WTC11 (cell line): ENCODE data around the gene NEDD9. TPM values are rescaled to one million over a fixed set of nuclear protein-coding genes. Genes with fewer than 3 reads are reported as not detected.

Source experiments
- ATAC-seq: fragments of 200-7000 bp; cut with Tn5 transposase; 2 replicates; pipeline ENCODE4 v1.10.0; 2021; ENCODE audit warnings: mild to moderate bottlenecking, moderate library complexity
- CTCF ChIA-PET: fragments of 300-600 bp; sonication (Branson Sonifier 250); formaldehyde crosslinking; loops from one replicate; lab custom pipeline; 2021; ENCODE audit warnings: antibody characterized with exemption; lab: Charles Lee
- POLR2A ChIA-PET: fragments of 350-600 bp; sonication (Branson Sonifier 250); formaldehyde crosslinking; loops from one replicate; lab custom pipeline; 2021; ENCODE audit warnings: antibody characterized with exemption; lab: Charles Lee
- DNase-seq: peaks from one replicate; pipeline ENCODE4 v3.0.0; 2021; ENCODE audit warnings: low spot score
- H3K27ac Mint-ChIP-seq: 2 replicates; pipeline ENCODE4 v1.8.0; 2021; ENCODE audit warnings: mixed read lengths
- H3K27me3 Mint-ChIP-seq: 2 replicates; pipeline ENCODE4 v1.8.0; 2021; ENCODE audit warnings: low read depth, mild to moderate bottlenecking, moderate library complexity, mixed read lengths
- H3K36me3 Mint-ChIP-seq: 2 replicates; pipeline ENCODE4 v1.8.0; 2021; ENCODE audit warnings: mixed read lengths
- H3K4me1 Mint-ChIP-seq: 2 replicates; pipeline ENCODE4 v1.8.0; 2022; ENCODE audit warnings: mixed read lengths
- H3K4me3 Mint-ChIP-seq: 2 replicates; pipeline ENCODE4 v1.8.0; 2021; ENCODE audit warnings: mild to moderate bottlenecking, moderate library complexity, mixed read lengths
- H3K9me3 Mint-ChIP-seq: 2 replicates; pipeline ENCODE4 v1.8.0; 2021; ENCODE audit warnings: mixed read lengths
- ELF4 ChIP-seq: sonication (generic); formaldehyde crosslinking; IDR thresholded peaks from 2 replicates; pipeline ENCODE4 v1.8.1; 2022; ENCODE audit warnings: low read depth, mild to moderate bottlenecking, moderate library complexity, missing genetic modification reagents
- FOXJ3 ChIP-seq: sonication (generic); formaldehyde crosslinking; IDR thresholded peaks from 2 replicates; pipeline ENCODE4 v1.9.0; 2021; ENCODE audit warnings: missing genetic modification reagents, mild to moderate bottlenecking, borderline replicate concordance
- GTF2I ChIP-seq: fragments of 250-450 bp; sonication (Bioruptor Pico); conservative IDR thresholded peaks from 2 replicates; pipeline ENCODE4 v1.4.0; 2021; ENCODE audit warnings: mild to moderate bottlenecking
- KAT7 ChIP-seq: sonication (generic); formaldehyde crosslinking; IDR thresholded peaks from 2 replicates; pipeline ENCODE4 v1.8.1; 2023; ENCODE audit warnings: missing genetic modification reagents, mild to moderate bottlenecking, borderline replicate concordance
- NFYB ChIP-seq: sonication (generic); formaldehyde crosslinking; conservative IDR thresholded peaks from 2 replicates; pipeline ENCODE4 v1.8.0; 2022; ENCODE audit warnings: low read depth, missing genetic modification reagents
- NR2C2 ChIP-seq: sonication (generic); formaldehyde crosslinking; IDR thresholded peaks from 2 replicates; pipeline ENCODE4 v1.8.0; 2022; ENCODE audit warnings: mild to moderate bottlenecking, missing genetic modification reagents
- SMAD3 ChIP-seq: sonication (generic); formaldehyde crosslinking; IDR thresholded peaks from 2 replicates; pipeline ENCODE4 v1.8.0; 2022; ENCODE audit warnings: missing genetic modification reagents, mild to moderate bottlenecking, borderline replicate concordance
- SOX15 ChIP-seq: fragments of 250-450 bp; sonication (Bioruptor Pico); IDR thresholded peaks from 2 replicates; pipeline ENCODE4 v1.9.0; 2021; ENCODE audit warnings: mild to moderate bottlenecking
- TEAD1 ChIP-seq: sonication (generic); formaldehyde crosslinking; IDR thresholded peaks from 2 replicates; pipeline ENCODE4 v1.8.0; 2022; ENCODE audit warnings: mild to moderate bottlenecking, missing genetic modification reagents
- TP53 ChIP-seq: sonication (generic); formaldehyde crosslinking; IDR thresholded peaks from 2 replicates; pipeline ENCODE4 v1.8.1; 2023; ENCODE audit warnings: mild to moderate bottlenecking, missing genetic modification reagents
- ZNF219 ChIP-seq: sonication (generic); formaldehyde crosslinking; IDR thresholded peaks from 2 replicates; pipeline ENCODE4 v1.8.0; 2023; ENCODE audit warnings: missing genetic modification reagents, mild to moderate bottlenecking, borderline replicate concordance
- ZNF317 ChIP-seq: sonication (generic); formaldehyde crosslinking; IDR thresholded peaks from 2 replicates; pipeline ENCODE4 v1.8.1; 2023; ENCODE audit warnings: low read depth, mild to moderate bottlenecking, moderate library complexity, missing genetic modification reagents, borderline replicate concordance
- total RNA-seq: library from RNA; stranded (reverse); gene quantifications from 3 replicates; pipeline ENCODE4 v1.2.3, GENCODE V29; 2021
- TF ChIP-seq, protein P1 (sequence below): sonication (generic); formaldehyde crosslinking; IDR thresholded peaks from 2 replicates; pipeline ENCODE4 v1.8.0; 2022; ENCODE audit warnings: mild to moderate bottlenecking, missing genetic modification reagents
- TF ChIP-seq, protein P2 (sequence below): sonication (generic); formaldehyde crosslinking; IDR thresholded peaks from 2 replicates; pipeline ENCODE4 v1.8.1; 2022; ENCODE audit warnings: missing genetic modification reagents, borderline replicate concordance
- TF ChIP-seq, protein P3 (sequence below): sonication (generic); formaldehyde crosslinking; IDR thresholded peaks from 2 replicates; pipeline ENCODE4 v1.8.0; 2022; ENCODE audit warnings: mild to moderate bottlenecking, missing genetic modification reagents
- TF ChIP-seq, protein P4 (sequence below): fragments of 250-450 bp; sonication (Bioruptor Pico); conservative IDR thresholded peaks from 2 replicates; pipeline ENCODE4 v1.9.0; 2021; ENCODE audit warnings: mild to moderate bottlenecking
- TF ChIP-seq, protein P5 (sequence below): sonication (generic); formaldehyde crosslinking; IDR thresholded peaks from 2 replicates; pipeline ENCODE4 v1.8.1; 2023; ENCODE audit warnings: mild to moderate bottlenecking, missing genetic modification reagents
- TF ChIP-seq, protein P6 (sequence below): fragments of 200-600 bp; IDR thresholded peaks from 2 replicates; pipeline ENCODE4 v1.8.0; 2022; ENCODE audit warnings: antibody characterized with exemption

NEDD9 gene
- total RNA-seq, 1 experiment from 2014 or later: 9.8 TPM

DNA sequence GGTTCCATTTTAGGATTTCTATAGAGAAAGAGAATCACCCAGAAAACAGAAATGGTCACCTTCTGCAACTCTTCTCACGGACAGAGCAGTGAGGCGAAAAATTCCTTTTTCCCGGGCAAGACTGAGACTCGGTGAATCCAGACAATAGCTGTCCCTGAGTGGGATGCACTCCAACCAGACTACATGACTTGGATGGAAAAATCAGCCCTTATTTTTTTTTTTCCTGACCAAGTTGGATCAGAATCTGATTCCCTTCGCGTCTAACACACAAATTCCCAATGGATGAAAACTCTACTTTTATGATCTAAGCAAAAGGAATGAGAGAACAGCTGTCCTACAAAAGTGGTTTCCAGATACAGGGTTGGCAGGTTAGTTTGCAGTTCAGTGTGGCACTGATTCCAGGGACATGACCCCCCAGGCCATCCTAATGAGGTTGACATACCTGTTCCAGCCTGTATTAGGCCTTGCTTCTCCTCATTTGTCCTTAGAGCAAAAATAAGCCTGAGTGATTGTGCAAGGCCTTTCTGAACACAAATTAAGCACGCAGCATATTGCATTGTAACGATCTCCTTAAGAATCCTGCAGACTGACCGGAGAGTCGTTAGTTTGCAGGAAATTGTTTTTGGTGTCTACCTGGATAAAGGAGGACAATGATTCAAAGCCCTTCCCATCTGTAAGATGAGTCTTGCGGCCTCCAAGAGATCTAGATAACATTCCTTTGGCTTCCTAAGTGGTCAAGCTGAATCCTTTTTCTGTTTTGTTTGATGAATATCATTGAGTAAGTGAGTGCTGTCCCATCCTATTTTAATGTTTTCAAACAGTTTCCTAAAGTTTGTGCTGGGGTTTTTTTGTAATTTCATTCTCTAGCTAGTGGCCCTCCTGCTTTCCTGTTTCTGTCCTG, 1.5 kb upstream of the NEDD9 start:
- ATAC-seq: no peak
- H3K27ac Mint-ChIP-seq: no peak overlapping the region
- H3K36me3 Mint-ChIP-seq: no peaks in the 10 kb centered on the region
- ChIA-PET CTCF (interaction anchor here (1.6 to 3.2 kb wide), 2 partner anchors 8 to 61 kb away, joined by 14 to 20 read pairs; no protein-coding TSS in a partner anchor), POLR2A (interaction anchor here (0.6 to 0.7 kb wide), 3 partner anchors 9 to 284 kb away, joined by 3 to 6 read pairs (median 4); no protein-coding TSS in a partner anchor)
- H3K27me3 Mint-ChIP-seq: no peaks in the 10 kb centered on the region
- TF ChIP-seq NR2C2 (CRISPR knock-in tag): no peak
- TF ChIP-seq, protein P1, sequence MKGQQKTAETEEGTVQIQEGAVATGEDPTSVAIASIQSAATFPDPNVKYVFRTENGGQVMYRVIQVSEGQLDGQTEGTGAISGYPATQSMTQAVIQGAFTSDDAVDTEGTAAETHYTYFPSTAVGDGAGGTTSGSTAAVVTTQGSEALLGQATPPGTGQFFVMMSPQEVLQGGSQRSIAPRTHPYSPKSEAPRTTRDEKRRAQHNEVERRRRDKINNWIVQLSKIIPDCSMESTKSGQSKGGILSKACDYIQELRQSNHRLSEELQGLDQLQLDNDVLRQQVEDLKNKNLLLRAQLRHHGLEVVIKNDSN: no peak
- no peak for TF ChIP-seq NFYB (CRISPR knock-in tag)
- no peak for TF ChIP-seq FOXJ3 (CRISPR knock-in tag)
- TF ChIP-seq, protein P2, sequence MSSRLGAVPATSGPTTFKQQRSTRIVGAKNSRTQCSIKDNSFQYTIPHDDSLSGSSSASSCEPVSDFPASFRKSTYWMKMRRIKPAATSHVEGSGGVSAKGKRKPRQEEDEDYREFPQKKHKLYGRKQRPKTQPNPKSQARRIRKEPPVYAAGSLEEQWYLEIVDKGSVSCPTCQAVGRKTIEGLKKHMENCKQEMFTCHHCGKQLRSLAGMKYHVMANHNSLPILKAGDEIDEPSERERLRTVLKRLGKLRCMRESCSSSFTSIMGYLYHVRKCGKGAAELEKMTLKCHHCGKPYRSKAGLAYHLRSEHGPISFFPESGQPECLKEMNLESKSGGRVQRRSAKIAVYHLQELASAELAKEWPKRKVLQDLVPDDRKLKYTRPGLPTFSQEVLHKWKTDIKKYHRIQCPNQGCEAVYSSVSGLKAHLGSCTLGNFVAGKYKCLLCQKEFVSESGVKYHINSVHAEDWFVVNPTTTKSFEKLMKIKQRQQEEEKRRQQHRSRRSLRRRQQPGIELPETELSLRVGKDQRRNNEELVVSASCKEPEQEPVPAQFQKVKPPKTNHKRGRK (CRISPR knock-in tag): no peak
- TF ChIP-seq, protein P3, sequence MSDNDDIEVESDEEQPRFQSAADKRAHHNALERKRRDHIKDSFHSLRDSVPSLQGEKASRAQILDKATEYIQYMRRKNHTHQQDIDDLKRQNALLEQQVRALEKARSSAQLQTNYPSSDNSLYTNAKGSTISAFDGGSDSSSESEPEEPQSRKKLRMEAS (CRISPR knock-in tag): no peak
- no peak for TF ChIP-seq TEAD1
- TF ChIP-seq SOX15: no peak
- TF ChIP-seq, protein P4, sequence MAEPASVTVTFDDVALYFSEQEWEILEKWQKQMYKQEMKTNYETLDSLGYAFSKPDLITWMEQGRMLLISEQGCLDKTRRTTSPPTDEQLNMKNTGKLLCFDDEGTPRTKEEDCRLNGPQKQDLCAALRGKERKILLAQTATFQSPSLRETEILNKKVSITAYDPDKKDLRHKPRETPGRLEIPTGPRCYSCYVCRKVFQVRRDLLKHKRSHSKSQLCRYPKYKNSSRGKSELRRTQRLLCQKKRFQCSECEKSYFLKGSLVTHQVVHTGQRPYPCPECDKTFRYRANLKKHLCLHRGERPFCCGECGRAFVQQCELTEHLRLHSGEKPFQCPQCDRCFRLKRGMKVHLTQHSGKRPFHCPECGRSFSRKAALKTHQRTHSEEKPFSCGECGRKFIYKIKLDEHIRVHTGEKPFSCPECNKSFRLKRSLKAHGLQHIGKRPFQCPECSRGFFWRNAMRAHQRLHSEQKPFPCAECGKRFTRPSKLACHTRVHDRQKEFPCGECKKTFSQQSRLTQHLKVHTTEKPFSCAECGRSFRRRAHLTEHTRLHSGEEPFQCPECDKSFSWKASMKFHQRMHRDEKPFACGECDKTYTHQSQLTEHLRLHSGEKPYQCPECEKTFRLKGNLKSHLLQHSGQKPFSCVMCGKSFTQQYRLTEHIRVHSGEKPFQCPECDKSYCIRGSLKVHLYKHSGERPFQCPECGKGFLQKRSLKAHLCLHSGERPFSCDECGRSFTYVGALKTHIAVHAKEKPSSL: no peak
- TF ChIP-seq ZNF219 (CRISPR knock-in tag): no peak
- no peak for TF ChIP-seq ELF4
- TF ChIP-seq, protein P5, sequence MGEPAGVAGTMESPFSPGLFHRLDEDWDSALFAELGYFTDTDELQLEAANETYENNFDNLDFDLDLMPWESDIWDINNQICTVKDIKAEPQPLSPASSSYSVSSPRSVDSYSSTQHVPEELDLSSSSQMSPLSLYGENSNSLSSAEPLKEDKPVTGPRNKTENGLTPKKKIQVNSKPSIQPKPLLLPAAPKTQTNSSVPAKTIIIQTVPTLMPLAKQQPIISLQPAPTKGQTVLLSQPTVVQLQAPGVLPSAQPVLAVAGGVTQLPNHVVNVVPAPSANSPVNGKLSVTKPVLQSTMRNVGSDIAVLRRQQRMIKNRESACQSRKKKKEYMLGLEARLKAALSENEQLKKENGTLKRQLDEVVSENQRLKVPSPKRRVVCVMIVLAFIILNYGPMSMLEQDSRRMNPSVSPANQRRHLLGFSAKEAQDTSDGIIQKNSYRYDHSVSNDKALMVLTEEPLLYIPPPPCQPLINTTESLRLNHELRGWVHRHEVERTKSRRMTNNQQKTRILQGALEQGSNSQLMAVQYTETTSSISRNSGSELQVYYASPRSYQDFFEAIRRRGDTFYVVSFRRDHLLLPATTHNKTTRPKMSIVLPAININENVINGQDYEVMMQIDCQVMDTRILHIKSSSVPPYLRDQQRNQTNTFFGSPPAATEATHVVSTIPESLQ (CRISPR knock-in tag): no peak
- TF ChIP-seq, protein P6, sequence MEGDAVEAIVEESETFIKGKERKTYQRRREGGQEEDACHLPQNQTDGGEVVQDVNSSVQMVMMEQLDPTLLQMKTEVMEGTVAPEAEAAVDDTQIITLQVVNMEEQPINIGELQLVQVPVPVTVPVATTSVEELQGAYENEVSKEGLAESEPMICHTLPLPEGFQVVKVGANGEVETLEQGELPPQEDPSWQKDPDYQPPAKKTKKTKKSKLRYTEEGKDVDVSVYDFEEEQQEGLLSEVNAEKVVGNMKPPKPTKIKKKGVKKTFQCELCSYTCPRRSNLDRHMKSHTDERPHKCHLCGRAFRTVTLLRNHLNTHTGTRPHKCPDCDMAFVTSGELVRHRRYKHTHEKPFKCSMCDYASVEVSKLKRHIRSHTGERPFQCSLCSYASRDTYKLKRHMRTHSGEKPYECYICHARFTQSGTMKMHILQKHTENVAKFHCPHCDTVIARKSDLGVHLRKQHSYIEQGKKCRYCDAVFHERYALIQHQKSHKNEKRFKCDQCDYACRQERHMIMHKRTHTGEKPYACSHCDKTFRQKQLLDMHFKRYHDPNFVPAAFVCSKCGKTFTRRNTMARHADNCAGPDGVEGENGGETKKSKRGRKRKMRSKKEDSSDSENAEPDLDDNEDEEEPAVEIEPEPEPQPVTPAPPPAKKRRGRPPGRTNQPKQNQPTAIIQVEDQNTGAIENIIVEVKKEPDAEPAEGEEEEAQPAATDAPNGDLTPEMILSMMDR: no peak
- TF ChIP-seq GTF2I (CRISPR knock-in tag): no peak
- no peak for TF ChIP-seq KAT7
- no peak for TF ChIP-seq TP53
- TF ChIP-seq SMAD3: no peak
- no peak for TF ChIP-seq ZNF317 (CRISPR knock-in tag)
- no peak for DNase-seq
- no peaks in the 10 kb centered on the region for H3K9me3 Mint-ChIP-seq
- peaks cover 50% of the 10 kb centered on the region for H3K4me1 Mint-ChIP-seq
- peak overlapping the region; percentile 79 for H3K4me3 Mint-ChIP-seq
